NCI-H128 (cell line): ENCODE results near the gene SLC23A2.
"Not testable (repeated sequence)": the region's sequence is repeated elsewhere in the genome, so short reads cannot be mapped to it uniquely, and the experiment has no call there.

Experiments used
- DNase-seq: peaks from one replicate; lab custom pipeline; 2025; ENCODE audit not compliant: unreplicated experiment; lab: John Stamatoyannopoulos, UW

SLC23A2 gene

GRCh38 chr20:4937407-4938319 lies 63.6 kb downstream of the SLC23A2 start:
- no peak for DNase-seq

DNA sequence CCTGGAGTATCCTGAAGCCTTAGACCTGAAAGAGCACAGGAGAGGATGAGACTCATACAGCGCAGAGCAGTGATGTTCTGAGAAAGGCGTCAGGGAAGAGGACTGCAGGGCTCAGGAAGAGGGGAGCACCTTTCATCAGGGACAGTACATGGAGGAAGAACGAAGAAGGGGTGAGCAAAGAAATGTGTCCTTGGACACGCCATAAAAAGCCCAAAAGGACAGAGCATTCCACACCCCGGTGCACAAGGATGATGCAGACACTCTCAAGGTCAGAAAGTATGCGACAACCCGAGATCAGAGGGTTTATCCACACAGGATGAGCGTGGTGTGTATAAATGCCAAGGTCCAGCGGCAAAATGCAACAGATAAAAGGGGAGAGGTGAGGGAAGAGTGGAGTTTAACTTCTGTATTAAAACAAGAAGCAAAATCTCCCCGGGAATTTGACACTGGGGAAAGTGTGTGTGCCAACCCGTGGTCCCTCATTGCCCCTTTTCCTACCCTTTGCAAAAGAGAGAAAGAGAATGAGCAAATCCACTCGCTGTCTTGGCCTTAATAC lies 64.4 kb downstream of the SLC23A2 start:
- no peak for DNase-seq

- DNase-seq: no peak
Measured at GRCh38 chr20:4936392-4936850, 64.9 kb downstream of the SLC23A2 start.

DNA sequence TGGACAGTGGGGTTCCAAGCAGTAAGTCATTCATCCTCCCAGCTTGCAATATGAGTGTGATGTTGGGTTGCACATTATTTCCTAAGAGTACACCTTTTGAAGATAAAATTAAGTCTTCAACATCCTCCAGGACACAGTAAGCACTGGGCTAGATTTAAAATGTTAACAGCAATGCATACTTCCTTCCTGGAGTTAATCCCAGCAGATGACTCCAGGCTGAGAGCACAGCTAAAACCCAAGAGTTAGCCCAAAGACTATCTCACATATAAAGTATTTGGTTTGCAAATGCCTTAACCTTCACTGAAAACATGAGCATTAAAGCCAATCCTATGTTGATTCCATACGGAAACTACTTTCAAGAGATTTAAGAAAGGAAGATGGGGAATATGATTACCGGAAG lies 69.2 kb downstream of the SLC23A2 start:
- DNase-seq: no peak

- no peak for DNase-seq
Measured at GRCh38 chr20:4929686-4930397, 71.5 kb downstream of the SLC23A2 start.

DNA sequence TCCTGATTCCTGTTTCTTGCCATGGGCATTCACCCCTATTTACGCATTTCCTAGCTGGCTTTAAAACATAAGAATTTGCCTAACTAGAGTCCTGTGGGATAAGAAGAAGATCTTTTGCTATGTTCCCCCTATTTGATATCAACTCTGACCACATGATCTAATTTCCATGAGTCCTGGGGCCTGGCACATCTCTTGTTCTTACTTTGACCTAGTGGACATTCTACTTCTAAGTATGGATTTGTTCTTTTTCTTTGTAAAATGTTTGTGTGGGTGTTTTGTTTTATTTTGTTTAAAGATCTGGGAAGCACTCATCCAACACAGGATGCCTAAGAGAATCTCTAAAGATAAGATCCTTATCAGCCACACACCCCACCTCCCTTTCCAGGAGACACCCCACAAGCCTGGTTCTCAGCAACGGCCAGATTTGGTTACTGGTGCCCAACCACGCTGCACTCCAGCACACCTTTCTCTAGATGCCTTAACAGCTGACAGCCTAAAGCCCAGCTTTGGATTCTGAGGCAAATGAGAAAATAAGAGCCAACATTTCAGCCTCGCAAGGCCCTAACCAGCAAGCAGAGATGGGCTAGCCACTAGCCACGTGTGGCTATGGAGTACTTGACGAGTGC lies 74.7 kb downstream of the SLC23A2 start:
- DNase-seq: no peak

DNA sequence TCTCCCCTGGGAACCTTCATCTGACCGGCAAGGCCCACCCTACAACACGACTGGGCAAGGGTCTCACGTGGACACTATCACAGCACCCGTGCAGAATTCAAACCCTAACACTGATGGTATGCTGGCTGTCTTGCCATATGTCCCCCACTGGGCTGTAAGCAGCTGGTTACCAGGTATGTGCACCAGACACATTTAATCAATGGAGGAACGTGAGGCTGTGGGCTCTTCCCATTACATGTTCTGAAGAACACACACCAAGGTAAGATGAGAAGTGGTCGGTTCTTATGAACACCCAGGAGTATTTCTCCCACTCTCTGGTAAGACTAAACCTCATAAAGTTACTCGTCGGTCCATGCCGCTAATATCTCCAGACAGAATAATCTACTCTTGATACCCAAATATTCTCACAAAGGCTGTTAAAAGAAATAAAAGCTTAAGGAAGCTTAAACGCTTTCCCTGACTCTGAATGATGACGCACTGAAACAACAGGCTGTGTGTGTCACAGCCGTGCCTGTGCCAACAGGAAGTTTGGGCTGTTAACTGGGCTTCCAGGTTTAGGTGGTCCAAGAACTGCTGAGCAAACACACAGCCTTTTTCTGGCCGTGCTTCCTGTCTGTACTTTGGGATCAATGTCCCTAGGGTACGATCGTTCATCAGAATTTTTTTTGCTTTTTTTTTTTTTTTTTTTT lies 75.3 kb downstream of the SLC23A2 start:
- DNase-seq: no peak

DNA sequence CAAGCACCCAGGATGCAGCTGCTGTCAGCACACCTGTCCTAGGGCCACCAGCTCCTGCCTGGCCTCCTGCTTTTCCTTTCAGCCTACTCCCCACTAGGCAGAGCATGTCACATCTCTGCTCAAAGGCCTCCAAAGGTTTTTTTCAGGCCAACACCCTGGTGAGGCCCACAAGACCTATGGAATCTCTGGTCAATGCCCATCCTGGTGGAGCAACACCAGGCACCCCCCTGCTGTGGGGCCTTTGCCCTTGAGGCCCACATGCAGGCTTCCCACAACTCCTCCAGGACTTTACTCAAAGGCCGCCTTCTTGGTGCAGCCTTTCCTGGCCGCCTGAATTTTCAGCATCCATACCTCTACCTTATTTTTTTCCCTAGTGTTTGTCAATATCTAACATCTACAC lies 76.9 kb downstream of the SLC23A2 start:
- DNase-seq: no peak

GRCh38 chr20:4924032-4924431 lies 77.3 kb downstream of the SLC23A2 start:
- DNase-seq: no peak

DNA sequence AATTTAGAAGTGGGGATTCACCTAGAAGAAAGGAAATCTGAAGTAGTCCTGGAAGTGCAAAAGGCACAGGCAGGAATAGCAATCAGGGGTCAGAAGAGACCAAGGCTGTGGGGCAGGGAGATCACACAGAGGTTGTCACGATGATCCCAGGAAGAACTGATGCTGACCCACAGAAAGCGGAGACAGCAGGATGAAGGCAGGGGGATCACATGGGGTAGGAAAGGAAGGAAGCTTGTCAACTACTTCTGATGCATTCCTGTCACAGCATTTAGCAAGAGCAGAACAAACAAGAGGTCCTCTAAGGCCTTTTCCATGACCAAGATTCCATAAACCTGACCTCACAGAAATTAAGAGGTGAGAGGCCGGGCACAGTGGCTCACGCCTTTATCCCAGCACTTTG lies 79.1 kb downstream of the SLC23A2 start:
- DNase-seq: no peak

DNA sequence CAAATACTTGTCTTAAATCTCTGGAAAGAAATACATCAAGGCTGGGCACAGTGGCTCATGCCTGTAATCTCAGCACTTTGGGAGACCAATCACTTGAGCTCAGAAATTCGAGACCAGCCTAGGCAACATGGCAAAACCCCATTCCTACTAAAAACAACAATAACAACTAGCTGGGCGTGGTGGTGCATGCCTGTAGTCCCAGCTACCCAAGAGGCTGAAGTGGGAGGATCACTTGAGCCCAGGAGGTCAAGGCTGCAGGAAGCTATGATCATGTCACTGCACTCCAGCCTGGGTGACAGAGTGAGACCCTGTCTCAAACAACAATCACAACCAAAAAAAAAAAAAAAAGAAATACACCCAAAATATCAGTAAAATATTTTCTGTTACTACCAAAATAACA lies 80.0 kb downstream of the SLC23A2 start:
- DNase-seq: not testable (repeated sequence)

GRCh38 chr20:4920655-4921054 lies 80.7 kb downstream of the SLC23A2 start:
- no peak for DNase-seq

- DNase-seq: no peak
Measured at GRCh38 chr20:4920131-4920530, 81.2 kb downstream of the SLC23A2 start.

DNA sequence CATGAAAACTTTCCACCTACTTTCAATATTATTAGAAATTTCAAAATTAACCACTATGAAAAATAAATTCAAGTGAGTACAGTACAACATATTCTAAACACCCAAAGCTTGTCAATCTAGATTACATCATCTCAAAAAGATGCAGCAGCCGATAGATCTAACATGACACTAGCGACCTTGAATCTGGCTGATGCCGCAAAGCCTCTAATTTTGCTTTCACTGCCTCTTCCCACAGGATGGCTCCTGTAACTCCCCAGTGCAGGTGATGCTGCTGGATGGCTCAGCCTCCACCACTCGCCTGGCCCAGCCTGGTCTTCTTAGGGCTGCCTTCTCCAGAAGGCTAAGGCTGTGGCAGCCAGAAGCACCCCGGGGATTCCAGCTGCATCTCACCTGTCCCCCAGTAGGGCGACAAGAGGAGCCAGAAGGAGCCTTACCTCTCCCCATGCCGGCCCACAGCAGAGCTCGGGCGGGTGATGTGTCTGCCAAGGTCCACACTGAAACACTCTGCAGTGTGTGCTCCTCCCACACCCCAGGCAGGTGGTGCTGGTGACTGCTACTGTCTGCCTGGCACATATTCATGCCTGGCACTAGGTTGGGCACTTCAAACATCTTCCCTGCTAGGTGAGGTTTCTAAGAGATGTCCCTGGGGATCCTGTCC lies 82.1 kb downstream of the SLC23A2 start:
- no peak for DNase-seq

- no peak for DNase-seq
Measured at GRCh38 chr20:4918473-4918872, 82.8 kb downstream of the SLC23A2 start.

DNA sequence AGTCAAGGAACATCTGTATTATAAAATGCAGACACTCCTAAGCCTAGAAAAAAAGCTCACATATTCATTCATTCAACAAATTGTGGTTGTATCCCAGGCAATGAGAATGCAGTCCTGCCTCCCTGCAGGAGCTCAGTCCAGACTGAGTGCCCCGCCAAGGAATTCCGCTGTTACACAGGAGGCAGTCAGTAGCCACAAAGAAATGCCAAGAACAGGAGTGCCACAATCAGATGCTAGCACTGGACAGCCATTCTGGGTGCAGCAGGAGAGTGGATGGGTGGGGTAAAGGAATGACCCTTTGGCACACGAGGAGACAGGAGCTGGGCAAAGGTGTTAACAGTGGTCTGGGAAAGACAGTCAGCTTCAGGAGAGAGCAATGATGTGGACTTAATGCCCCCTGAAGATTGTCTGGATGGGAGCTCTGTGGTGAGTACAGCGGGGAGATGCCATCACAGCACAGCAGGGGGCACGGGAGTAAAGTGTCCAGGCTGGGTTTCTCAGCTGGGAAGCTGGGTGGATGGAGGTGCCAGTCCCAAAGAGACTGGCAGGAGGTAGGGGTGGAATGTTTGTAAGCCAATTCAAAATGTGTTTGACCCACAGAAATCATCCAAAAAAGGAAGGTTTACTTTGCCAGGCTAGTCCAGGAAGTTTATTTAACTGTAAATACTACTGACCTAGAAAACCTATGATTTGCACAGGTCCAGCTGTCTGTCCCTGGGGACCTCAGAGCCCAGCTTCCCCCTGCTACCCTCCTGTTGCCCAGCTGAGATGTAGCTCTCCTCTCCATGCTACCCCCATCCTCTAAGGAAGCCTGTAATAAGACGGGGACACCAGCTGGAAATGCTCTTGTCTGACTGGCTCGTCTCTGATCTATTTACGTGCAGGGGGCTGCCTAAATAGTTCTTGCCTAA lies 84.1 kb downstream of the SLC23A2 start:
- DNase-seq: no peak

GRCh38 chr20:4913147-4913546 lies 88.2 kb downstream of the SLC23A2 start:
- DNase-seq: no peak

DNA sequence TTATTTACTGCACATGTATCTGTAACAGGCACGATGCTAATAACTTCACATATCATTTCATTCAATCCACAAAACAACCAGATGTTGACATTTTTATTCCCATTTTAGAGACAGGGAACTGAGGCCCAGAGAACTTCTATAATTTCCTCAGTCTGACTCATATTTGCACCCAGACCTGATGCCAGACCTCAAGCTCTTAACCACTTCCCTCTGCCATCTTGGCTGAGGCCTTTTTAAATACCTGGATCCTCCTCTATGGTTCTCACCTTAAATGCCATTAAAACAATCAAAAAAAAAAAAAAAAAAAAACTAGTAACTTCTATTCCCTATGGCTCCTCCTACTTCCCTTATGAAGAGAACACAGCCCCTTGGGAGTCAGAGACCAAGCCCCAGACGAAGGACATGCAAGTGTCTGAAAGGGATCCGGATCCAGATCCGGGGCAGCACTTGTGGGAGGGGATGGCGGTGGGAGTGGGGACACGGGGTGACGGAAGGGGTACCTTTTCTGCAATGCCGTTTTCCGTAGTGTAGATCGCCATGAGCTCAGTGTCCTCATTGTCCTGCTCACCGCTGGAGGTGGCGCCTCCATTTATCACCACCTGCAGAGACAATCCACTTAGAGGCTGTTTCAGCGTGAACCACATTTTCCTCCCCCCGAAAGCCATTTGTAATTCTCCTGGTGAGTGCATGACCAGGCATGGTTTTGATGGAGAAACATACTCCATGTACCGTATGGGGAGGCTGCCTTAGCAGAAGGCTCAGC lies 88.7 kb downstream of the SLC23A2 start:
- no peak for DNase-seq

DNA sequence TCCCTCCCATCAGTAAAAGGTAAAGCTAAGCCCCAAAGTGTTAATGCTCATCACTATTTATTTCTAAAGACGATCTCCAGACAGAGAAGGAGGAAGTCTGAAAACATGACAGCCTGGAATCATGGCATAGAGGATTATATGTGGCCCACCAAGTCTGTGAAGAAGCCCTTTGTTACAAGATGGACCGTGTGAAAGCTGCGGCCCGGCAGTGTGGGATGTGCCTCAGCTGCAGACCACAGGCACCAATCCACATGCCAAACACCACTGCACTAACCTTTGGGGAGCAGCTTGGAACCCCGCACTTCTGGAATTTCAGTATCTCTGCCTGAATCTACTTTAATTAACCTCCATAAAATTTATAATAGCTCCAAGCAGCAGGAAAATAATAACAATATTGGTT lies 90.4 kb downstream of the SLC23A2 start:
- no peak for DNase-seq
